ENCODE measurements around the gene EYA2. TPM values are rescaled to one million over a fixed set of nuclear protein-coding genes. Genes with fewer than 3 reads are reported as not detected.

Gene EYA2
- polyA plus RNA-seq, 1 donor (not counting 4 experiments of a cell fraction or from before 2014, with no cell fraction given): not detected

- DNase-seq (ENCODE audit: low read depth, low spot score) (no peak), FAIRE-seq (no peak)
- TF ChIP-seq EZH2 (IDR thresholded peaks at IDR 0.05; ENCODE audit: low read length): no peak
- TF ChIP-seq CTCF (optimal IDR thresholded peaks at IDR 0.05 in 1 of 3, IDR thresholded peaks at IDR 0.05 in 1 of 3, conservative IDR thresholded peaks at IDR 0.05 in 1 of 3; ENCODE audit: extremely low read depth in 1 of 3, insufficient read depth in 2 of 3, low read length in 3 of 3): no peak
- Histone ChIP-seq H3K36me3 (ENCODE audit: control insufficient read depth in 2 of 2, extremely low read depth in 1 of 2, insufficient read depth in 2 of 2, low read length in 2 of 2) (peaks cover 24 to 27% of the 10 kb centered on the region in 2 experiments), H2AFZ (ENCODE audit: control insufficient read depth, low read length) (no peak overlapping the region), H3K4me2 (ENCODE audit: control insufficient read depth, extremely low read depth, insufficient read depth, low read depth, low read length) (no peak overlapping the region), H3K9me3 (ENCODE audit: control insufficient read depth, low read depth, low read length) (no peaks in the 10 kb centered on the region), H3K27me3 (ENCODE audit: control insufficient read depth, extremely low read depth, insufficient read depth, low read length) (no peaks in the 10 kb centered on the region), H3K9me1 (ENCODE audit: control insufficient read depth, extremely low read depth, insufficient read depth, low read length) (no peaks in the 10 kb centered on the region), H3K4me3 (ENCODE audit: control insufficient read depth in 2 of 3, extremely low read depth in 1 of 3, insufficient read depth in 2 of 3, low read depth in 1 of 3, low read length in 3 of 3) (no peak overlapping the region), H3K27ac (ENCODE audit: control insufficient read depth, insufficient read depth, low read length) (no peak overlapping the region), H3K79me2 (ENCODE audit: control insufficient read depth, insufficient read depth, low read length) (no peaks in the 10 kb centered on the region), H3K9ac (ENCODE audit: control insufficient read depth, extremely low read depth, insufficient read depth, low read length) (no peak overlapping the region), H4K20me1 (ENCODE audit: control insufficient read depth, extremely low read depth, insufficient read depth, low read length) (no peaks in the 10 kb centered on the region), H3K4me1 (ENCODE audit: control insufficient read depth, extremely low read depth, insufficient read depth, low read length) (peaks cover 13% of the 10 kb centered on the region)
- dilution Hi-C loops (cut with MboI; ENCODE audit: extremely low pct_ligation_motif_present, low sequenced_read_pairs): no loop called here
These were observed 312.5 kb downstream of the EYA2 start for GRCh38 chr20:47206962-47207641.

- dilution Hi-C loops (cut with MboI; ENCODE audit: extremely low pct_ligation_motif_present, low sequenced_read_pairs): no loop called here
- no peak for FAIRE-seq
These were observed 314.0 kb downstream of the EYA2 start for GRCh38 chr20:47208534-47209174.

More at GRCh38 chr20:47208534-47209174, 314.0 kb downstream of the EYA2 start:
- Histone ChIP-seq H3K9me1 (ENCODE audit: control insufficient read depth, extremely low read depth, insufficient read depth, low read length) (no peaks in the 10 kb centered on the region), H2AFZ (ENCODE audit: control insufficient read depth, low read length) (no peak overlapping the region), H3K27ac (ENCODE audit: control insufficient read depth, insufficient read depth, low read length) (no peak overlapping the region), H3K27me3 (ENCODE audit: control insufficient read depth, extremely low read depth, insufficient read depth, low read length) (no peaks in the 10 kb centered on the region), H3K4me1 (ENCODE audit: control insufficient read depth, extremely low read depth, insufficient read depth, low read length) (peaks cover 13% of the 10 kb centered on the region), H3K9ac (ENCODE audit: control insufficient read depth, extremely low read depth, insufficient read depth, low read length) (no peak overlapping the region), H3K9me3 (ENCODE audit: control insufficient read depth, low read depth, low read length) (no peaks in the 10 kb centered on the region), H3K79me2 (ENCODE audit: control insufficient read depth, insufficient read depth, low read length) (peaks cover 4% of the 10 kb centered on the region), H3K4me2 (ENCODE audit: control insufficient read depth, extremely low read depth, insufficient read depth, low read depth, low read length) (no peak overlapping the region), H4K20me1 (ENCODE audit: control insufficient read depth, extremely low read depth, insufficient read depth, low read length) (peaks cover 3% of the 10 kb centered on the region), H3K4me3 (ENCODE audit: control insufficient read depth in 2 of 3, extremely low read depth in 1 of 3, insufficient read depth in 2 of 3, low read depth in 1 of 3, low read length in 3 of 3) (no peak overlapping the region), H3K36me3 (ENCODE audit: control insufficient read depth in 2 of 2, extremely low read depth in 1 of 2, insufficient read depth in 2 of 2, low read length in 2 of 2) (peaks cover 32 to 40% of the 10 kb centered on the region in 2 experiments)
- TF ChIP-seq CTCF (optimal IDR thresholded peaks at IDR 0.05 in 1 of 3, IDR thresholded peaks at IDR 0.05 in 1 of 3, conservative IDR thresholded peaks at IDR 0.05 in 1 of 3; ENCODE audit: extremely low read depth in 1 of 3, insufficient read depth in 2 of 3, low read length in 3 of 3) (no peak), EZH2 (IDR thresholded peaks at IDR 0.05; ENCODE audit: low read length) (no peak)
- DNase-seq (ENCODE audit: low read depth, low spot score): no peak
